Hepatic stellate cell (primary cell): ENCODE data around the gene ALDH1B1.

Source experiments
- DNase-seq: peaks from one replicate; pipeline ENCODE4 v3.0.0; 2011; ENCODE audit warnings: low spot score

The ALDH1B1 gene

GRCh38 chr9:38392235-38393127, at the start of gene ALDH1B1:
ALDH1B1 (plus strand) TSS chr9:38392702; CDS start chr9:38395749, 3,047 bp downstream.
- peak; percentile 98 for DNase-seq

- no peak for DNase-seq
Observed at GRCh38 chr9:38343037-38343436, 49.5 kb upstream of the ALDH1B1 start.

- no peak for DNase-seq
Observed at GRCh38 chr9:38343552-38343951, 49.0 kb upstream of the ALDH1B1 start.

GRCh38 chr9:38344566-38345324, 47.8 kb upstream of the ALDH1B1 start:
- DNase-seq: no peak

- no peak for DNase-seq
Observed at GRCh38 chr9:38345851-38346755, 46.4 kb upstream of the ALDH1B1 start.

GRCh38 chr9:38346811-38347210, 45.7 kb upstream of the ALDH1B1 start:
- DNase-seq: no peak

GRCh38 chr9:38347271-38347671, 45.2 kb upstream of the ALDH1B1 start:
- no peak for DNase-seq

GRCh38 chr9:38347946-38348345, 44.6 kb upstream of the ALDH1B1 start:
- DNase-seq: no peak

- DNase-seq: no peak
Observed at GRCh38 chr9:38350529-38350928, 42.0 kb upstream of the ALDH1B1 start.

- no peak for DNase-seq
Observed at GRCh38 chr9:38352530-38353328, 39.8 kb upstream of the ALDH1B1 start.

- no peak for DNase-seq
Observed at GRCh38 chr9:38355115-38355514, 37.4 kb upstream of the ALDH1B1 start.

GRCh38 chr9:38355517-38356120, 36.9 kb upstream of the ALDH1B1 start:
- DNase-seq: no peak

GRCh38 chr9:38356851-38357250, 35.7 kb upstream of the ALDH1B1 start:
- DNase-seq: no peak

- DNase-seq: no peak
Observed at GRCh38 chr9:38357350-38358114, 35.0 kb upstream of the ALDH1B1 start.

GRCh38 chr9:38358390-38359296, 33.9 kb upstream of the ALDH1B1 start:
- DNase-seq: no peak

GRCh38 chr9:38359297-38359653, 33.2 kb upstream of the ALDH1B1 start:
- no peak for DNase-seq

GRCh38 chr9:38359689-38360385, 32.7 kb upstream of the ALDH1B1 start:
- DNase-seq: peak; percentile 50

GRCh38 chr9:38360839-38361472, 31.5 kb upstream of the ALDH1B1 start:
- no peak for DNase-seq
